Measurements from ENCODE around the gene TAOK1. TPM values are rescaled to one million over a fixed set of nuclear protein-coding genes. Genes with fewer than 3 reads are reported as not detected.

Gene TAOK1
- polyA plus RNA-seq, 2 of the 4 experiments (the other 2 are of a cell fraction): 18.2 to 46.7 TPM

DNA sequence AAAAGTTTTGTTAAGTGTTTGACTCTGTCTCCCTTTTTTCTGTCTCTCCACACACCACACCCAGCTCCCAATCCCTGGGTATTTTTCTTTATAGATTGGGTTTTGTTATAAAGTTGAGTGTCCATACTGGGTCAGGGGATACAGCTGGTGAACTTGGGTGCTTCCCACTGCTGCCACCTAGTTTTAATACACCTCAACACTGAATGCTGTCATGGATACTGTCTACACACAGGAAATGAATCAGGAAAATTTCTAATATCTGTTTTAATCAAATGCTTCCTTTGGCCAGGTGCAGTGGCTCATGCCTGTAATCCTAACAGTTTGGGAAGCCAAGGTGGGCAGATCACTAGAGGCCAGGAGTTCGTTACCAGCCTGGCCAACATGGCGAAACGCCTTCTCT, 5.3 kb upstream of the TAOK1 start:
- FAIRE-seq: no peak

DNA sequence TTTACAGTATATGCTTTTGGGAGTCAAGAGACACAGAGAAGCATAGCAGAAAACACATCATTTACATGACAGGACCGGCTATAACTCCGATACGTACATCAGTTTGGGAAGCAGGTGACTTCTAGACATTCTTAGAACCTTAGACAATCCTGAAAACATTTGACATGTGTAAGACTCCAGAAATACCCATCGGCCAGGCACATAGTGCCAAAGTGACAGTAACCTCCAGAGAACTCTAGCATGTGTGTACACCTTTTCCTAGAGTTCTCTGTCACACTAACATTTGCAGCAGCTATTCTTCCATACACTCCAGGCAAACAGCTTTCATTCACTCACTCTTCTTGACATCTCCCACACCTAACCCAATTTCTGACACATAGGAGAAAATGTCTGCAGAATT, 3.4 kb upstream of the TAOK1 start:
- ChIA-PET CTCF (interaction anchor here (0.7 to 9.5 kb wide), 6 partner anchors 11 to 246 kb away, joined by 3 to 147 read pairs (median 7); no protein-coding TSS in a partner anchor), POLR2A (no interaction called here)
- WGBS (ENCODE audit: missing lambda C conversion rate): 93% methylated on average over 4 of the region's 4 CpGs
- ATAC-seq: no peak
- FAIRE-seq: no peak
- TF ChIP-seq, protein P1, sequence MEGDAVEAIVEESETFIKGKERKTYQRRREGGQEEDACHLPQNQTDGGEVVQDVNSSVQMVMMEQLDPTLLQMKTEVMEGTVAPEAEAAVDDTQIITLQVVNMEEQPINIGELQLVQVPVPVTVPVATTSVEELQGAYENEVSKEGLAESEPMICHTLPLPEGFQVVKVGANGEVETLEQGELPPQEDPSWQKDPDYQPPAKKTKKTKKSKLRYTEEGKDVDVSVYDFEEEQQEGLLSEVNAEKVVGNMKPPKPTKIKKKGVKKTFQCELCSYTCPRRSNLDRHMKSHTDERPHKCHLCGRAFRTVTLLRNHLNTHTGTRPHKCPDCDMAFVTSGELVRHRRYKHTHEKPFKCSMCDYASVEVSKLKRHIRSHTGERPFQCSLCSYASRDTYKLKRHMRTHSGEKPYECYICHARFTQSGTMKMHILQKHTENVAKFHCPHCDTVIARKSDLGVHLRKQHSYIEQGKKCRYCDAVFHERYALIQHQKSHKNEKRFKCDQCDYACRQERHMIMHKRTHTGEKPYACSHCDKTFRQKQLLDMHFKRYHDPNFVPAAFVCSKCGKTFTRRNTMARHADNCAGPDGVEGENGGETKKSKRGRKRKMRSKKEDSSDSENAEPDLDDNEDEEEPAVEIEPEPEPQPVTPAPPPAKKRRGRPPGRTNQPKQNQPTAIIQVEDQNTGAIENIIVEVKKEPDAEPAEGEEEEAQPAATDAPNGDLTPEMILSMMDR (IDR thresholded peaks at IDR 0.05): no peak
- TF ChIP-seq EP300 (IDR thresholded peaks at IDR 0.05): no peak
- TF ChIP-seq POLR2AphosphoS2 (conservative IDR thresholded peaks at IDR 0.05; ENCODE audit: low read length): no peak
- no peak for TF ChIP-seq FOXS1 (CRISPR knock-in tag; IDR thresholded peaks at IDR 0.05)
- no peak for TF ChIP-seq CEBPB (IDR thresholded peaks at IDR 0.05)
- TF ChIP-seq TFCP2L1 (CRISPR knock-in tag; IDR thresholded peaks at IDR 0.05): no peak
- no peak for TF ChIP-seq RAD21 (conservative IDR thresholded peaks at IDR 0.05 in 1 of 2, IDR thresholded peaks at IDR 0.05 in 1 of 2)
- TF ChIP-seq FOSB (CRISPR knock-in tag; IDR thresholded peaks at IDR 0.05): no peak
- TF ChIP-seq ZSCAN20 (CRISPR knock-in tag; IDR thresholded peaks at IDR 0.05): no peak
- TF ChIP-seq NPAS2 (CRISPR knock-in tag; IDR thresholded peaks at IDR 0.05; ENCODE audit: borderline replicate concordance): no peak
- peaks cover 11% of the 10 kb centered on the region; the same call in 2 of the 3 replicates for H3K4me1 ChIP-seq
- no peak for DNase-seq (ENCODE audit: low read depth in 1 of 2, low spot score in 1 of 2)
- no peaks in the 10 kb centered on the region for H3K9me3 ChIP-seq
- no peak overlapping the region for H3K4me3 ChIP-seq
- H3K4me2 ChIP-seq: no peak overlapping the region
- H3K27ac ChIP-seq: no peak overlapping the region

More for the DNA sequence above, 5.3 kb upstream of the TAOK1 start:
- H3K27ac ChIP-seq: peak overlapping the region in 1 of 2 experiments; percentile 54; a peak in 2 of 6 replicates
- TF ChIP-seq JUNB (IDR thresholded peaks at IDR 0.05) (no peak), CBX8 (IDR thresholded peaks at IDR 0.05) (no peak), BHLHE40 (IDR thresholded peaks at IDR 0.05; ENCODE audit: low read depth, low read length) (no peak)
- TF ChIP-seq, protein P2, sequence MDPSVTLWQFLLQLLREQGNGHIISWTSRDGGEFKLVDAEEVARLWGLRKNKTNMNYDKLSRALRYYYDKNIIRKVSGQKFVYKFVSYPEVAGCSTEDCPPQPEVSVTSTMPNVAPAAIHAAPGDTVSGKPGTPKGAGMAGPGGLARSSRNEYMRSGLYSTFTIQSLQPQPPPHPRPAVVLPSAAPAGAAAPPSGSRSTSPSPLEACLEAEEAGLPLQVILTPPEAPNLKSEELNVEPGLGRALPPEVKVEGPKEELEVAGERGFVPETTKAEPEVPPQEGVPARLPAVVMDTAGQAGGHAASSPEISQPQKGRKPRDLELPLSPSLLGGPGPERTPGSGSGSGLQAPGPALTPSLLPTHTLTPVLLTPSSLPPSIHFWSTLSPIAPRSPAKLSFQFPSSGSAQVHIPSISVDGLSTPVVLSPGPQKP (IDR thresholded peaks at IDR 0.05; ENCODE audit: low read depth, low read length): no peak
- TF ChIP-seq, protein P1 (IDR thresholded peaks at IDR 0.05): peak; percentile 25; the same call in 2 of the 3 replicates
- CTCF ChIA-PET: interaction anchor here (0.6 to 9.5 kb wide), 12 partner anchors 9 to 236 kb away, joined by 3 to 147 read pairs (median 3); partner anchors contain the start of genes ABHD15 and ANKRD13B
- WGBS (ENCODE audit: missing lambda C conversion rate): 92% methylated on average over 3 of the region's 3 CpGs
- H3K4me2 ChIP-seq: no peak overlapping the region
- DNase-seq (ENCODE audit: low read depth in 1 of 2, low spot score in 1 of 2): peak in 1 of 2 experiments; percentile 66
- POLR2A ChIA-PET: interaction anchor here (0.6 kb wide), 1 partner anchor 94 kb away, joined by 4 read pairs; no protein-coding TSS in a partner anchor
- no peak overlapping the region for H3K4me3 ChIP-seq
- no peaks in the 10 kb centered on the region for H3K9me3 ChIP-seq
- peaks cover 9% of the 10 kb centered on the region; the same call in 2 of the 3 replicates for H3K4me1 ChIP-seq
- peak; percentile 74 to 76; a peak in 5 of 6 replicates for ATAC-seq

DNA sequence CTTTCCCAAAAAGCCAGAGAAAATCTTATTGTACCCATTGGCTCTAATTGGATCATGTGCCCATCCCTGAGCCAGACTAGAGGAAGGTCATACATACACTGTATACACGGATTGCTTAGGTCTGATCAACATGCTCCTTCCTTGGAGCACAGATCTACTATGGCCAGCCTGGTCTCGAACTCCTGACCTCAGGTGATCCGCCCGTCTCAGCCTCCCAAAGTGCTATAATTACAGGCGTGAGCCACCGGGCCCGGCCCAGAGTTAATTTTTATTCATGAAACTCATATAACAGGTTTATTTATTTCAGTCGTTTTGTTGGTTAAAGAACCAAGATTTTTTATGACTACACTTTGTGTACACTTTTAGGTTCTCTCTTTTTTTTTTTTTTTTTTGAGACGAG, 1.2 kb upstream of the TAOK1 start:
- no peak for FAIRE-seq
- H3K9me3 ChIP-seq: no peaks in the 10 kb centered on the region
- POLR2A ChIA-PET: no interaction called here
- TF ChIP-seq EHMT2 (IDR thresholded peaks at IDR 0.05; ENCODE audit: low read depth) (no peak), RCOR1 (IDR thresholded peaks at IDR 0.05; ENCODE audit: low read depth, low read length) (no peak), CBX2 (IDR thresholded peaks at IDR 0.05; ENCODE audit: borderline replicate concordance, low read depth) (no peak), NPAS2 (CRISPR knock-in tag; IDR thresholded peaks at IDR 0.05; ENCODE audit: borderline replicate concordance) (no peak), FOXS1 (CRISPR knock-in tag; IDR thresholded peaks at IDR 0.05) (no peak), JUN (IDR thresholded peaks at IDR 0.05) (no peak), MAZ (IDR thresholded peaks at IDR 0.05; ENCODE audit: borderline replicate concordance, low read depth, low read length) (no peak)
- TF ChIP-seq, protein P3, sequence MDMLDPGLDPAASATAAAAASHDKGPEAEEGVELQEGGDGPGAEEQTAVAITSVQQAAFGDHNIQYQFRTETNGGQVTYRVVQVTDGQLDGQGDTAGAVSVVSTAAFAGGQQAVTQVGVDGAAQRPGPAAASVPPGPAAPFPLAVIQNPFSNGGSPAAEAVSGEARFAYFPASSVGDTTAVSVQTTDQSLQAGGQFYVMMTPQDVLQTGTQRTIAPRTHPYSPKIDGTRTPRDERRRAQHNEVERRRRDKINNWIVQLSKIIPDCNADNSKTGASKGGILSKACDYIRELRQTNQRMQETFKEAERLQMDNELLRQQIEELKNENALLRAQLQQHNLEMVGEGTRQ (IDR thresholded peaks at IDR 0.05): no peak
- H3K27ac ChIP-seq: no peak overlapping the region
- peak overlapping the region; percentile 80 for H3K4me2 ChIP-seq
- 83% methylated on average over 9 of the region's 9 CpGs for WGBS (ENCODE audit: missing lambda C conversion rate)
- no peak overlapping the region for H3K4me3 ChIP-seq
- H3K4me1 ChIP-seq: peaks cover 30% of the 10 kb centered on the region
- CTCF ChIA-PET: no interaction called here
- ATAC-seq: no peak
- DNase-seq (ENCODE audit: low read depth in 1 of 2, low spot score in 1 of 2): no peak
